RWPE2 (cell line): ENCODE measurements around the gene CALHM3.
"Not testable (repeated sequence)": the region's sequence is repeated elsewhere in the genome, so short reads cannot be mapped to it uniquely, and the experiment has no call there.

ENCODE experiments used
- ATAC-seq: fragments of 200-7000 bp; cut with Tn5 transposase; 3 replicates; pipeline ENCODE4 v1.9.1; 2021; ENCODE audit warnings: low read depth
- DNase-seq: peaks from one replicate; pipeline ENCODE4 v3.0.0-alpha.2; 2020; ENCODE audit warnings: low spot score
- H3K27ac ChIP-seq: fragments of 450-650 bp; 2 replicates; pipeline ENCODE4 v1.5.1; 2017; ENCODE audit warnings: mild to moderate bottlenecking; ENCODE audit not compliant: poor library complexity, severe bottlenecking
- H3K27me3 ChIP-seq: fragments of 250-450 bp; sonication (Bioruptor Pico); 2 replicates; pipeline ENCODE4 v1.5.1; 2021; ENCODE audit warnings: mild to moderate bottlenecking, moderate library complexity; ENCODE audit not compliant: insufficient read depth, poor library complexity, severe bottlenecking
- H3K36me3 ChIP-seq: fragments of 250-450 bp; sonication (Bioruptor Pico); 2 replicates; pipeline ENCODE4 v1.5.1; 2020; ENCODE audit warnings: low read depth, mild to moderate bottlenecking, moderate library complexity
- H3K4me1 ChIP-seq: fragments of 250-450 bp; sonication (Bioruptor Pico); 2 replicates; pipeline ENCODE4 v1.5.1; 2021; ENCODE audit warnings: mild to moderate bottlenecking, moderate library complexity; ENCODE audit not compliant: insufficient read depth, poor library complexity, severe bottlenecking
- H3K4me3 ChIP-seq: fragments of 250-450 bp; sonication (Bioruptor Pico); 2 replicates; pipeline ENCODE4 v1.5.1; 2021; ENCODE audit warnings: mild to moderate bottlenecking, moderate library complexity; ENCODE audit not compliant: severe bottlenecking
- H3K9me3 ChIP-seq: fragments of 250-450 bp; sonication (Bioruptor Pico); 2 replicates; pipeline ENCODE4 v1.5.1; 2021; ENCODE audit warnings: mild to moderate bottlenecking, moderate library complexity; ENCODE audit not compliant: severe bottlenecking
- TF ChIP-seq, protein P1 (sequence below): fragments of 450-650 bp; IDR thresholded peaks from one replicate; pipeline ENCODE4 v1.5.1; 2017; ENCODE audit warnings: mild to moderate bottlenecking, moderate library complexity; ENCODE audit not compliant: poor library complexity, severe bottlenecking

The CALHM3 gene

GRCh38 chr10:103507235-103508191 is 28.5 kb upstream of the CALHM3 start:
- peak; percentile 48 for DNase-seq
- no peaks in the 10 kb centered on the region for H3K36me3 ChIP-seq
- peaks cover 5% of the 10 kb centered on the region for H3K4me1 ChIP-seq
- no peaks in the 10 kb centered on the region for H3K9me3 ChIP-seq
- no peaks in the 10 kb centered on the region for H3K27me3 ChIP-seq
- H3K27ac ChIP-seq = no peak overlapping the region
- no peak for ATAC-seq
- no peak overlapping the region for H3K4me3 ChIP-seq
- TF ChIP-seq, protein P1, sequence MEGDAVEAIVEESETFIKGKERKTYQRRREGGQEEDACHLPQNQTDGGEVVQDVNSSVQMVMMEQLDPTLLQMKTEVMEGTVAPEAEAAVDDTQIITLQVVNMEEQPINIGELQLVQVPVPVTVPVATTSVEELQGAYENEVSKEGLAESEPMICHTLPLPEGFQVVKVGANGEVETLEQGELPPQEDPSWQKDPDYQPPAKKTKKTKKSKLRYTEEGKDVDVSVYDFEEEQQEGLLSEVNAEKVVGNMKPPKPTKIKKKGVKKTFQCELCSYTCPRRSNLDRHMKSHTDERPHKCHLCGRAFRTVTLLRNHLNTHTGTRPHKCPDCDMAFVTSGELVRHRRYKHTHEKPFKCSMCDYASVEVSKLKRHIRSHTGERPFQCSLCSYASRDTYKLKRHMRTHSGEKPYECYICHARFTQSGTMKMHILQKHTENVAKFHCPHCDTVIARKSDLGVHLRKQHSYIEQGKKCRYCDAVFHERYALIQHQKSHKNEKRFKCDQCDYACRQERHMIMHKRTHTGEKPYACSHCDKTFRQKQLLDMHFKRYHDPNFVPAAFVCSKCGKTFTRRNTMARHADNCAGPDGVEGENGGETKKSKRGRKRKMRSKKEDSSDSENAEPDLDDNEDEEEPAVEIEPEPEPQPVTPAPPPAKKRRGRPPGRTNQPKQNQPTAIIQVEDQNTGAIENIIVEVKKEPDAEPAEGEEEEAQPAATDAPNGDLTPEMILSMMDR = no peak

DNA sequence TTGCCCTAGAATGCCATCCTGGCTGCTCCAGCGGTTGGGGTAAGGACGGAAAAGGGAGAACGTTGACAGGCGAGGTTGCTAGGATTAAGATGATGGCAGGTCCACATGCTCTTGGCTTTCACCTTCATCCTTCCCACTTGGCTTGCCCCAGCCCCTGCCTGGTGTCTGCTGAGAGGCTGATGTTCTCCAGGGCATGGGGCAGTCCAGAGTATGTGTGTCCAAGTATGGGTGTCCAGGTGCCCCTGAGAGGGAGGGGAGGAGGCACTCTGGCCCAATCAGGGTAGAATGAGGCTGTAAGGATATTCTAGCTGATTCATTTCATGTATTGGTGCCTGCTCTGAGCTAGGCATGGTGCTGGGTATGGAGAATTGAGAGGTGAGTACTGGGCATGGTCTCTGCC is 27.0 kb upstream of the CALHM3 start:
- no peak overlapping the region for H3K4me3 ChIP-seq
- TF ChIP-seq, protein P1 = no peak
- H3K36me3 ChIP-seq = no peaks in the 10 kb centered on the region
- no peaks in the 10 kb centered on the region for H3K9me3 ChIP-seq
- no peaks in the 10 kb centered on the region for H3K27me3 ChIP-seq
- ATAC-seq = no peak
- peaks cover 5% of the 10 kb centered on the region for H3K4me1 ChIP-seq
- DNase-seq = peak; percentile 26
- no peak overlapping the region for H3K27ac ChIP-seq

DNA sequence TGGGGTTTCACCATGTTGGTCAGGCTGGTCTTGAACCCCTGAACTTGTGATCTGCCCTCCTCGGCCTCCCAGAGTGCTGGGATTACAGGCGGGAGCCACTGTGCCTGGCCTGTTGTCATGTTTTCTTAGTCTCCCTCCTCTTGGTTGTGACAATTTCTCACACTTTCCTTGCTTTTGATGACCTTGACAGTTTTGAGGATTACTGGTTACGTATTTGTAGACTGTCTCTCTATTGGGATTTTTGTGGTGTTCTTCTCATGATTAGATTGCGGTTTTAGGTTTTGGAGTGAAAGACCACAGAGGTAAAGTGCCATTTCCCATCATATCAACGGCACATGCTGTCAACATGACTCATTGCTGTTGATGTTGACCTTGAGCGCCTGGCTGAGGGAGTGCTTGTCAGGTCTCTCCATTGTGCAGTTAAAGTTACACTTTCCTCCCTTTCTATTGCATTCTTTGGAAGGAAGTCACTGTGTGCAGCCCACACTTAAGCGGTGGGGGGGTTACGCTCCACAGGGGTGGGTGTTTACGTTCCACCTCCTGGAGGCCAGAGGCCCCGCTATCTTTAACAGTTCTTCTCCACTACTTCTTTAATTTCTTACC is 25.2 kb upstream of the CALHM3 start:
- H3K36me3 ChIP-seq = no peaks in the 10 kb centered on the region
- TF ChIP-seq, protein P1 = no peak
- no peak overlapping the region for H3K4me3 ChIP-seq
- no peaks in the 10 kb centered on the region for H3K9me3 ChIP-seq
- no peak overlapping the region for H3K27ac ChIP-seq
- no peak for DNase-seq
- H3K4me1 ChIP-seq = peaks cover 5% of the 10 kb centered on the region
- H3K27me3 ChIP-seq = no peaks in the 10 kb centered on the region
- ATAC-seq = peak; percentile 82

DNA sequence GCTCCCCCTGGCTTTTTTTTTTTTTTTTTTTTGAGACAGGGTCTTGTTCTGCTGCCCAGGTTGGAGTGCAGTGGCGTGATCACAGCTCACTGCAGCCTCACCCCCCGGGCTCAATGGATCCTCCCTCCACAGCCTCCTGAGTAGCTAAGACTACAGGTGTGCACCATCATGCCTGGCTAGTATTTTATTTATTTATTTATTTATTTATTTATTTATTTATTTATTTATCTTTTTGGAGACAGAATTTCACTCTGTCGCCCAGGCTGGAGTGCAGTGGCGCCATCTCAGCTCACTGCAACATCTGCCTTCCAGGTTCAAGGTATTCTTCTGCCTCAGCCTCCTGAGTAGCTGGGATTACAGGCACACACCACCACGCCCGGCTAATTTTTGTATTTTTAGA is 24.7 kb upstream of the CALHM3 start:
- not testable (repeated sequence) for H3K36me3 ChIP-seq, DNase-seq, H3K4me3 ChIP-seq, H3K4me1 ChIP-seq, H3K27me3 ChIP-seq, ATAC-seq, H3K27ac ChIP-seq, H3K9me3 ChIP-seq

GRCh38 chr10:103502849-103503660 is 24.0 kb upstream of the CALHM3 start:
- TF ChIP-seq, protein P1 = no peak
- H3K4me1 ChIP-seq = peaks cover 5% of the 10 kb centered on the region
- H3K27ac ChIP-seq = no peak overlapping the region
- H3K4me3 ChIP-seq = no peak overlapping the region
- ATAC-seq = no peak
- H3K36me3 ChIP-seq = no peaks in the 10 kb centered on the region
- H3K9me3 ChIP-seq = no peaks in the 10 kb centered on the region
- no peaks in the 10 kb centered on the region for H3K27me3 ChIP-seq
- no peak for DNase-seq
